HG02642 (cell line): ENCODE results near the gene IL1RN.

ENCODE experiments used
- ATAC-seq: cut with Tn5 transposase; IDR thresholded peaks from one replicate; pipeline ENCODE4 v1.9.1; 2021; ENCODE audit warnings: mild to moderate bottlenecking; ENCODE audit not compliant: unreplicated experiment, poor library complexity

The IL1RN gene

DNA sequence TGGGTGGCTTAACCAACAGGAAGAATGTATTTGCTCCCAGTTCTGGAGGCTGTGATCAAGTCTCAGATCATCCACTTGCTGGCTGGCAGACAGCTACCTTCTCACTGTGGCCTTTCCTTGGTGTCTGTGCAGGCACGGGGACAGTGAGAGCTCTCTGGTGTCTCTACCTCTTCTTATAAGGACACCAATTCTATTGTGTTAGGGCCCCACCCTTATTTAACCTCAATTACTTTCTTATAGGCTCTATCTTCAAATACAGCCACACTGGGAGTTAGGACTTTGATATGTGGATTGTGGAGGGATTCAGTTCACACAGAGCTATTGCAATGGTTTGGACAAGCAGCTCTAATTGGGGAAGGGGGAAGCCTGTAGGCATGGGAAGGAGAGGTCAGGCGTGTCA lies 25.3 kb upstream of the IL1RN start:
- no peak for ATAC-seq

DNA sequence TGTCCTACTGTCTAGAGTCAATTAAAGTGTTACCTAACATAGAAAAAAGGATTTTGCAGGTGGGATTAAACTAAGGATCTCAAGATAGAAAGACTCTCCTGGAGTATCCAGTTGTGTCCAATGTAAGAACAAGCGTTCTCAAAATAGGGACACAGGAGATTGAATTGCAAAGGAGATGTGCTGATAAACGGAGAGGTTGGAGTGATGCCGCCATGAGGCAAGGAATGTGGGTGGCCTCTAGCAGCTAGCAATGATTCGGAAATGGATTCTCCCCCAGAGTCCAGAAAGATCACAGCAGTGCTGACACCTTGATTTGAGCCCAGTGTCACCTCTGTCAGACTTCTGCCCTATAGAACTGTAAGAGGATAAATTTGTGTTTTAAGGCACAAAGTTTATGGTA lies 24.1 kb upstream of the IL1RN start:
- ATAC-seq, result no peak

DNA sequence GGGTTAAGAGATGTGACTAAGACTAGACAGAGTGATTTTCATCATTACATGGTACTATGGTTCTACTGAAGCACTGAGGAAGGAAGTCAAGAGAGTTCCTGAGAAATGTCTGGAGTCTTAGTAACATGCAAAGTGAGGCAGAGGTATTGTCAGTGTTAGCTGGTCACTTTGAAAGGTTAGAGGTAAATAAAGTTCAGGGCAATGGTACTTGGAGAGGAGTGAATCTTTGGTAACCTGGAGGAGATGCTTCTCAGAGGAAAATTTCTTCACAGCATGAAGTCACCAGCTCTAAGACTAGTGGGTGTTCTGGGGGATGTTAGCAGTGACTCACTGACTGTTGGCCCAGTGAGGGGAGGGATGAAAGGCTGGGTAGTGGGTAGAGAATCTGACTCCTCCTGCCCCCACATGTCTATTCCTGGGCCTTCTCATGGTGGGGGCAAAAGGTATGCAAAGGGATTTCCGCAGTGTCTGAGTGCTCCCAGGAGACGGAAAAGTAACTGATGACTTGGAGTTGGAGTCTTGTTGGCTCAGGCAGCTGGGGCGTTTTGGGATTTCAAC lies 23.3 kb upstream of the IL1RN start:
- no peak for ATAC-seq

DNA sequence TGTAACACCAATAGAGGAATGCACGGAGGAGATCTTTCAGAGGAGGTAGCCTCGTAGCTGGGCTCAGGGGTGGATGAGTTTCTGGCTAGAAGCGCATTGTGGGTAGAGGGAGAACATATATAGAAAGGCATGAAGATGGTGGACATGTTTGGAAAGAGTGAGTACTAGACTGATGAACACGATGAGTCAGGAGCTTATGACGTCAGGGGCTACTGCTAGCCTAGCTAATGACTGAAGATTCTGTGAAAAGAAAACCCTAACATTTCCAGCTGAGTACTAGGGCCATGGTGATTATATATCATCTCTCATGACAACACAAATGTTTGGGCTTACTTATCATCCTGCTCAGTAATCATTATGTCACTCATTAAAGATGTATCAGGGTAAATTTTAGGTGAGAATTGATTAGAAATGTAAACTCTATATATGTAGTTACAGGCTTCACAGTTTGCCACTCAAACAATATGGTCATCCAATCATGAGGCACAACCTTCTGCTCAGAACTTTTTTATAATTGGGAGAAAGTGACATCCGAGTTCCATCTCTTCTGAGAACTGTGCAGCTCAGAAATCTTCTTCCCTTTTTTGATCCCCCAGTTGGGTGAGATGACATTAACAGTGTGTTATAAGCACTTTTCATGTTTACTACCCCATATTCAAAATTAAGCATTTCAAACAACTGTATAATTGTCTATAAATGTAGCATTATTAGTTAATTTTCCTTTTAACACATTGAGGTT lies 22.2 kb upstream of the IL1RN start:
- no peak for ATAC-seq

DNA sequence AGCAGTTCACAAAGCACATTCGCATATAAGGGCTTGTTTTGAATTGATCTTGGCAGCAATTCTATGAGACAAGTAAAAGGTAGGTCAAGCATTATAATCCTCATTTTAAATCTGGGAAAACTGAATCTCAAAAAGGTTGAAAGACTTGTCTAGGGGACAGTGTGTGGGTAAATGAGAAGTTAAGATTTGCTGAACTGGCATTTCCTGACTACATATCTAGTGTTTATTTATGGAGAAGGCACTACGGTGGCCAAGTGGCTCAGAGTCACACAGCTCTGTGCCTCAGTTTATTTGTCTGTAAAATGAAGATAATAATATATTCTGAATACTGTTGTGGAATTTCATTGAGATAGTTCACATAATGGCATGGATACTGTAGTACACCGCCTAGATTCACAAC lies 16.3 kb upstream of the IL1RN start:
- ATAC-seq, result no peak

DNA sequence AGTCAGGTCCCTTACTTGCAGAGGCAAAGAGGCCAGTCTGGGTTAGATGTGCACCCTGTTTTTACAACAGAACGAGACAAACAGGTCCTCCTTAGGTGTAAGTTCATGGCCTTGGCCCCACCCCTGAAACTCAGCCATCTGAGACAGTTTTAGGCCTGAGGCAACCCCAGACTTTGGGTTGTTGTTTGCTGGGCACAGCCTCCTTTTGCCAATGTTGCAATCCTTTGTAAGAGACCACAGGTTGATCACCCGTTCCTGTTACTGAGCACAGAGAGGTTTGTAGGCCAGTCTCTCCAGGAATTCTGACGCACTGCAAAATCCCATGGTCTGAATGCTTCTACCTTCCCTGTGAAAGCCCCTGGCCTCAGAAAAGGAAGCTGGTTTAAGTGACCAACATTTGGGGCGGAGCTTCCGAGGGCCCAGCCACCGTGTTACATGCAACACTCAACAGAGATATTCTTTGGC lies 15.5 kb upstream of the IL1RN start:
- ATAC-seq, result no peak

DNA sequence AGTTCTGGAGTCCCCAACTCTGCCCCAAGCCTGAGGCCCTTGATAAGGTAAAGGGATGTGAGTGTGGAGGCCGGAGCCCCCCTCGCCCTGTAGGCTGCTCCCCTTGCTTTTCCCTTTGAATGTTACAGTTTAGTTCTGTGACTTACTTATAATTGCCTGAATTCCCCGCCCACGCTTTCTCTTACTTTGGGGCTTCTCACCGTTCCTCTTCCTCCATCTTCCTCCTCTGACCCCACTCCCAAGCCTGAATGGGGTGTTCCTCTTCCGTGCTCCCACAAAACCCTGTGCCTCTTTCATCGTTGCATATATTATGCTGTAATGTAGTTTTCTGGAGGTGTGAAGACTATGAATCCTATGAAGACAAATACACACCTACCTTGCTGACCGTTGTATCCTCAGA lies 15.0 kb upstream of the IL1RN start:
- ATAC-seq, result no peak

DNA sequence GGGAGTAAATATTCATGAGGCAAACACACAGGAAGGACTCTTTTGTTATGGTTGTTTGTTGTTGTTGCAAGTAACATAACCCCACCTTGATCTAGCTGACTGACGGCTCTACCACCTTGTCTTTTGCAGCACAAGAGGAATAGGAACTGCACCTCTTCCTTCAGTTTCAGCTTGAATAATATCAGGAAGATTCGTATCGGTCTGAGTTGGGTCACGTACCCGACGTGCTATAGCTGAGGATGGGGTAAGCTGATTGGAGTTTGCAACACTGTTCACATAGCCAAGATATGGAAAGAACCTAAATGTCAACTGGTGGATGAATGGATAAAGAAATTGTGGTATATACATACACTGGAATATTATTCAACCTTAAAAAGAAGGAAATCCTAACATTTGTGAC lies 14.5 kb upstream of the IL1RN start:
- no peak for ATAC-seq

DNA sequence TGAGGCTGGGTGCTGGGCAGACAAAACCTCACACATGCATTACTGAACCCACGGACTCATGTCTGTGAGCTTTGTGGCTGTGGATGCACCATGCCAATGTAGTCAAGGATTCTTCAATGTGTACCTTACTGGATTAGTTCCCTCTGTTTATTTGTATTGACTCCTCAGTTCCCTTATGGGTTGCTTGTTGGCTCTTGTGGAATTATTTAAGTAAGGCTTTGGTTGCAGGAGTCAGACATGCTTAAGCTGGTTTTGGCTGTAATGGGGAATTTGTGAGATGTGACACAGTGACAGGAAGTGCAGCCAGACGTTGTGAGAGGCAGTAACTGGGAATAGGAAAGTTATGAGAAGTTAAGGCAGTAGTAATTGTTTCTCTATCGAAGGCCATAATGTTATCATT lies 13.6 kb upstream of the IL1RN start:
- ATAC-seq, result no peak

DNA sequence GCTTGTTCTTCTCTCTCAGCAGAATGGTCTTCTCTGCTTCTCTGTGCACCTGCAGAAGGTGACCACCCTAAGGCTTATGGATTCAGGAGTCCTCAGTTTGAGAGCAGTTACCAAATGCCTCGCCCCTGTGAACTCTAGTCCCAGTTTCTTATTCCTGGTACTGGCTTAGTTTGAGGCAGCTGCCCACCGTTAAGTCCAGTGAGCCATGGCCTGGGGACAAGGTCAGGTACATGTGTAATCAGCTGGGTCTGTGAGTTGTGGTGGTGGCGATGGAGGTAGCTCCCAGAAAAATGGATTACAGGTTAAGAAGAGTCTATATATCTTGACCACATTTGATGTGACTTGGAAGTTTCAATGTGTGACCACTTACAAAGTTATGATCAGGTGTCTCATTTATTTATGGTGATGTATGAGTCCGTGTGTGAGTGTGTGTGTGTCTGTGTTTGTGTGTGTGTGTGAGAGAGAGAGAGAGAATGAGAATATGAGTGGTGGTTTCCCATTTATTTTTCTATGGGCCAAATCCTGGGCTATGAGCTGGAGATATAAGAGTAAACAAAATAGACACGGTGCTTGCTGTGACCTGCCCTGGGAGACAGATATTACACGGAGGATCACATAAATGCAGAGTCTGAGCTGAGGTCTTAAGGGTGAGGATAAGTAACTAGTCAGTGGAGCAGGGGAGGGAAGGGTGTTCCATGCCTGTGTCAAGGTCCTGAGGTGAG lies 13.0 kb upstream of the IL1RN start:
- ATAC-seq, result no peak

DNA sequence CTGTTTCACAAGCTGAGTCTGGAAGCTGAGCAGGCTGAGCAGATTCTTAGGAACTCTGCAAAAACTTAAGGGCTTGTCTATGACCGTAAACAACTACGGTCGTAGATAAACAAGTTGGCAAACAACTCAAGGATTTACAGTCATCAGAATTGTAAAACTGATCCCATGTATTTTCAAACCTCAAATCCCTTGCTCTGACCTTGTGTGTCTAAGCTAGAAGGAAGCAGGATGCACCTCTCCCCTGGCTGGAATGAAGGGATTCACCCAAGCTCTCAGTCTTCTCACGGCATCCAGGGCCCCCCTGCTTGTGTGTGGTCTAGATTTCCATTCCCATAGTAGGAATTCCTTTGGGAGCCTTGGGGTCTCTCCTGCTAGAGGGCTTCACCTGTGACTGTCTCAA lies 12.4 kb upstream of the IL1RN start:
- no peak for ATAC-seq

DNA sequence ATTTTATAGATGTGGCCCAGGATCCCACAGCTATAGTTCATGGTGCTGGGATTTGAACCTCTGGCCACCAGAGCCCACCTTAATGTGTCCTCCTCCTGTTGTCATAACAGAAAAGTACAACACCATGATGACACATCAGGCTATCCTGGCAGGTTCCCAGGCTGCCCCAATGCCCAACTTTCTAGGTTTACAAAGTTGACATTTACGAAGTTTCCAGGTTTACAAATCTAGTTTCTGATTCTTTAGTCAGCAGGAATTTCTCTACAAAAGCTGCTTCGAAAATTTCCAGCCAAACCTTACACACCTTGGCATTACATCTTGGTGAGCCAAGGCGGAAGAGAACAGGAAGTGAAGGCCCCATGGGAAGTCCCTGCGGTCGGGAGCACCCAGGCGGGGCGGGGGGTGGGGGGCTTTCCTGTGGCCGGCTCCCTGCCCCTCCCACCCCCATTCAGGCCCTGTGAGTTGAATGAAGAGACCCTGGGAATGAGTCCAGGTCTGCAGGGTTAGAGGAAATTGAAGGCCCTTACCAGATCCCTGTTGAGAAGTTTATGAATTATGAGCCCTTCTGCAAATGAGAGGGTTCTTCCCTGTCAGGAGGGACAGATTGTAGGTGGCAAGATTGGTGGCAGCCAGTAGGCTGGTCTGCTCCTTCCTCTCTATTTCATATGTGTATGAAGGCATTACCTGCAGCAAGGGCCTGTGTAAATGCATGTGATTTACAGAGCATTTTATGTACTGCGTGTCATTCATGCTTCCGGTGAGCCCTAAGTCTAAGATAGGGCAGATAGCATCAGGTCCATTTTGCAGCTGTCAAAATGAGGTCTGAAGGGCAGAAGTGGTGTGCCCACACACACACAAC lies 11.1 kb upstream of the IL1RN start:
- ATAC-seq, result no peak

DNA sequence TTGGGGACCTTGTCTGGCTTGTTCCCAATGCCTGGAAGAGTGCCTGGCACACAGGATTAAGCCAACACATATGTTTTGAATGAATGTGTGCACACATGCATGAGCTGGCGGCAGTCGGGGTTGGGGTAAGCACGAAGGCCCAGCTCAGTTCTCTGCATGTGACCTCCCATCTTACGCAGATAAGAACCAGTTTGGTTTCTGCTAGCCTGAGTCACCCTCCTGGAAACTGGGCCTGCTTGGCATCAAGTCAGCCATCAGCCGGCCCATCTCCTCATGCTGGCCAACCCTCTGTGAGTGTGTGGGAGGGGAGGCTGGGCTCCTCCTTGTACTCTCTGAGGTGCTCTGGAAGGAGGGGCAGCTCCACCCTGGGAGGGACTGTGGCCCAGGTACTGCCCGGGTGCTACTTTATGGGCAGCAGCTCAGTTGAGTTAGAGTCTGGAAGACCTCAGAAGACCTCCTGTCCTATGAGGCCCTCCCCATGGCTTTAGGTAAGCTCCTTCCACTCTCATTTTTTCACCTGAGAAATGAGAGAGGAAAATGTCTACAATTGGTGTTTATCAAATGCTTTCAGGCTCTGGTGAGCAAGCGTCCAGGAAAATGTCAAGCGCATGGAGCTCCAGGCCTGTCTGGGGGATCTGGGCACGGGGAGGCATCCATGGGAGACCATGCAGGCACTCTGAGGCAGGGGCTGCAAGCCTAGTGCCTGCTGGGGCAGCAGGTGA lies 9.7 kb upstream of the IL1RN start:
- ATAC-seq, result no peak

DNA sequence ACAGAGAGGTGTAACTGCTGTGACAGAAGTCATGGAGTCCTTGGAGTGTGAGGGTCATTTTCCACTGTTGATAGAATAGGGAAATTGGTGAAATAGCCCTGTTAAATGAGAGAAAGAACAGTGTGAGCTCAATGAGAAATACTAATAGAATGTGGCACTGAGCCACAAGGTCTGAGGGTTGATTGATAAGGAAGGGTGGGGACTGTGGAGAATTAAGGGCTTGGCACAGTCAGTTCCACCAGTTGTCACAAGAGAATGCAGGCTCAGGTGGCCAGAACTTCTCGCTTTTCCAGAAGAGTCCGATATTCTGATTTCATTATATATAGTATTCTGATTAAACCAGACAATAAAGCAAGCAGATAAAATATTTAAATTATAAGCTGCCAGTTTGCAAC lies 9.1 kb upstream of the IL1RN start:
- no peak for ATAC-seq

DNA sequence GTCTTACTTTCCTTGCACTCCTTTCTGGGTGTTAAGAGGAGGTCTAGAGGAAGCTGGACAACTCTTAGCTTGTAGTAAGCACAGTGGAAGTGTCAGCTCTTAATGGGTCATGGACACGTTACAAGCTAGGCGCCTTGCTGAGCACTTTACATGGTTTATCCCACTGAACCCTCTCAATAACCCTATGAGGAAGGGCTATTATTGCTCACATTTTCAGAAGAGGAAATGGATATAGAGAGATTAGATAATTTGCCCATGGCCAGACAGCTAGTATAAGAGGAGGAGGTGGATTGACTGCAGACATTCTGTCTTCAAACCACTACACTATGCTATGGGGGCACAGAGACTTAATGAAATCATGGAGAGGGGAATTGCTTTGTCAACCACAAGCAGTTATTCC lies 8.3 kb upstream of the IL1RN start:
- ATAC-seq, result no peak

DNA sequence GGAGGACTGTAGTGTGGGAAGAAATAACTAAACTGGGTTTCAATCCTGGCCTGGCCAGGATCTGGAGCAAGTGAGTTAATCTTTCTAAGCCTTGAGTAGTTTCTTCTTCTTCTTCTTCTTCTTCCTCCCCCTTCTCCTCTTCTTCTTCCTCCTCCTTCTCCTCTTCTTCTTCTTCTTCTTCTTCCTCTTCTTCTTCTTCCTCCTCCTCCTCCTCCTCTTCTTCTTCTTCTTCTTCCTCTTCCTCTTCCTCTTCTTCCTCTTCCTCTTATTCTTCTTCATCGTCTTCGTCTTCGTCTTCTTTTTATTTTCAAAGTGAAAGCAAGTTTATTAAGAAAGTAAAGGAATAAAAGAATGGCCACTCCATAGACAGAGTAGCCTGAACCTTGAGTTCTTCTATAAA lies 6.5 kb upstream of the IL1RN start:
- no peak for ATAC-seq

DNA sequence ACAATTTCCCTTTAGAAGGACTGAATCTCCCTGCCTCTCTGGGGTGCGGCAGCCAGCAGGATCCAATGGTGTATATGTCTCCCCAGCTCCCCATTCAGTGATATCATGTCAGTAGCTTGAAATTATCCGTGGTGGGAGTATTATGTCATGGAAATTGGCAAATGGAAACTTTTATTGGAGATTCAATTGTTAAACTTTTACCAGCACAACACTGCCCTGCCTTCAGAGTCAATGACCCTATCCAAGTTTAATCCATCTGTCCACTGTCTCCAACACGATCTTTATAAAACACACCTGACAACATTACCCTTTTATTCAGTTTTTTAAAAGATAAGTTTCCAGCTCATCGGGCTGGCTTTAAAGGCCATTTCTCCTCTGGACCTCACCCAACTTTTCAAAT lies 5.0 kb upstream of the IL1RN start:
- ATAC-seq, result no peak

DNA sequence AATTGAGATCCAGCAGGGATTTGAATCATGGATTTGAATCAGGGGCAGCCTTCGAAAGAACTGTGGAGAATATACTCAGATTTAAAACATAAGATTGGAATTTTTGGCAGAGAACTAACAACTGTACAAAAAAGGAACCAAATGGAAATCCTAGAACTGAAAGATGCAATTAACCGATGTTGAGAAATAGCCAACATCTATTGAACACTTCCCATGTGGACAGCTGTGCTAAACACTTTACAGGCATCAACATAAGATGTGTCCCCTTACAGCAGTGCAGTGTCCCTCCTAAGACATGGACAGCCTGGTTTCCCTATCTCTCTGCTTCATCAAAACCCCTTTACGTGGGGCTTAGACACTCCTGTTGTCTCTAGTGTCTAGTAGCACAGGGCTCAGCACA lies 3.7 kb upstream of the IL1RN start:
- ATAC-seq, result no peak

DNA sequence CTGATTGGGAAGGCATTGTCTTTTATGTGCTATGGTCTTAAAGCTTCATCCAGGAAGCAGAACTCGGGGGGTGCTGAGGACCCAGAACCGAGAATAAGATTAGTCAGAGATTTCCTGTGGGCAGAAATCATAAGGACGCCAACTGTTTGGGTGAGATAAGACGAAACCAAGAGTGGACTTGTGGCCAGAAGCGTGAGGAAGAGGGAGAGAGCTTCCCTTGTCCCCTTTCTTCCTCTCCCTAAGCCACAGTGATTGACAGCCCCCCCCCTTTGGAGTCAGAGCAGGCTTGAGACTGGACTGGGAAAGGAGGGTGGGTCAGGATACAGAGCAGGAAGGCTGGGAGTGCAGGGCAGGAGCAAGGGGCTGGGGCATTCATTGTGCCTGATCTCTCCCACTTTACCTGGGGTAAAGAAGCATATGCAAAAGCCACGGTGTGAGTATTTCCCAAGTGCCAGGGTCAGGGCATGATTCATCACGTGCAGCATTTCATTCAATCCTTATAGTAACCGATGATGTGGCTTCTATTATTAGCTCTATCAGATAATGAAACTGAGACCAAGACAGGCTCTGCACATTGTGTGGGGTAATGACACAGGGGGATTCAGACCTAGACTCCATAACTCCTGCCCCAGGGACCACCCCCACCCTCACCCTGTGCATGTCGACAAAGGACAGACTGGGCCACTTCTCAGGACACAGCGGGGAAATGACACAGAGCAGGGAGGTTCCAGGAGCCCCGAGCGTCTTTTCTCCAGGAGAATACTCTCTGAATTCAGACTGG lies 3.0 kb upstream of the IL1RN start:
- ATAC-seq, result peak; percentile 53
